A549 treated with CpdA at 1 μM for 4 hours (cell line): ENCODE data around the gene CCDC102A. TPM values are rescaled to one million over a fixed set of nuclear protein-coding genes. Genes with fewer than 3 reads are reported as not detected.

Experiments used
- total RNA-seq: library from RNA; stranded (reverse); fragments of 200-300 nt; extraction: Qiagen RNA extraction; gene quantifications from 5 replicates; pipeline ENCODE4 v1.2.3, GENCODE V29; 2022; ENCODE audit warnings: low read depth

The CCDC102A gene
- 6.9 to 10.9 TPM (median 9.9 TPM) in 5 replicates for total RNA-seq

GRCh38 chr16:57536306-57537193 lies at the start of gene CCDC102A:
CCDC102A (minus strand) TSS chr16:57536571; CDS start chr16:57529177, 7,394 bp downstream.

GRCh38 chr16:57485916-57486857 lies 50.2 kb downstream of the CCDC102A start, which contains the start of gene DOK4:
DOK4 (minus strand) TSS chr16:57486493; CDS start chr16:57479507, 6,986 bp downstream.

GRCh38 chr16:57462209-57462977 lies 74.0 kb downstream of the CCDC102A start, which contains the start of gene POLR2C:
POLR2C (plus strand) TSS chr16:57462679; CDS start chr16:57462725, 46 bp downstream.

Other genes starting within 250 kb of the CCDC102A start
- gene CCL22, start 177.8 kb downstream of the CCDC102A start, total RNA-seq, result 0.02 to 0.09 TPM (median 0.06 TPM) in 3 of 5 replicates, not detected in the others
- 0.07 to 0.15 TPM (median 0.12 TPM) in 5 replicates for gene CX3CL1, start 164.1 kb downstream of the CCDC102A start, total RNA-seq
- gene CCL17, start 131.8 kb downstream of the CCDC102A start, total RNA-seq, result not detected in 5 replicates
- 69.6 to 90.0 TPM (median 71.2 TPM) in 5 replicates for gene CIAPIN1, start 89.2 kb downstream of the CCDC102A start, total RNA-seq
- gene COQ9, start 89.1 kb downstream of the CCDC102A start, total RNA-seq, result 42.8 to 54.2 TPM (median 53.5 TPM) in 5 replicates
- 109 to 165 TPM (median 112 TPM) in 5 replicates for gene POLR2C, start 73.9 kb downstream of the CCDC102A start, total RNA-seq
- 34.6 to 44.9 TPM (median 41.6 TPM) in 5 replicates for gene DOK4, start 50.1 kb downstream of the CCDC102A start, total RNA-seq
- gene ADGRG5, start 6.1 kb upstream of the CCDC102A start, total RNA-seq, result 0.05 to 0.07 TPM (median 0.07 TPM) in 3 of 5 replicates, not detected in the others
- 161 to 247 TPM (median 200 TPM) in 5 replicates for gene ADGRG1, start 92.1 kb upstream of the CCDC102A start, total RNA-seq
- 0.22 to 0.87 TPM (median 0.54 TPM) in 5 replicates for gene ADGRG3, start 131.7 kb upstream of the CCDC102A start, total RNA-seq
- 0.05 to 0.59 TPM (median 0.10 TPM) in 5 replicates for gene DRC7, start 158.2 kb upstream of the CCDC102A start, total RNA-seq
- 19.1 to 22.7 TPM (median 21.3 TPM) in 5 replicates for gene KATNB1, start 199.2 kb upstream of the CCDC102A start, total RNA-seq